Natural killer cell (primary cell): ENCODE data around the gene PSAP. TPM values are rescaled to one million over a fixed set of nuclear protein-coding genes. Genes with fewer than 3 reads are reported as not detected.

Experiments used
- ATAC-seq, 3 donors: fragments of 150-1000 bp in 2 of 3; fragments of 200-7000 bp in 1 of 3; cut with Tn5 transposase; 1 replicate in 1 of 3; 2 replicates in 2 of 3; pipeline ENCODE4 v1.10.0; 2021; ENCODE audit warnings: mild to moderate bottlenecking in 2 of 3, moderate library complexity in 2 of 3
- DNase-seq, 2 donors: peaks; one replicate each; pipeline versions ENCODE4 v3.0.0 to v3.0.0-alpha.2; 2013 to 2021; ENCODE audit warnings: mixed read lengths in 1 of 2
- H3K27ac ChIP-seq: one replicate; pipeline ENCODE4 v1.5.1; 2013; ENCODE audit warnings: mild to moderate bottlenecking, low read length
- H3K27me3 ChIP-seq: one replicate; pipeline ENCODE4 v1.6.1; 2013; ENCODE audit warnings: low read length; ENCODE audit not compliant: control insufficient read depth, insufficient read depth
- H3K36me3 ChIP-seq: one replicate; pipeline ENCODE4 v1.6.1; 2013; ENCODE audit warnings: low read length; ENCODE audit not compliant: control insufficient read depth, insufficient read depth
- H3K4me1 ChIP-seq: one replicate; pipeline ENCODE4 v1.6.1; 2013; ENCODE audit warnings: low read length; ENCODE audit not compliant: control insufficient read depth, insufficient read depth
- H3K4me3 ChIP-seq: one replicate; pipeline ENCODE4 v1.5.1; 2013; ENCODE audit warnings: low read length
- H3K9me3 ChIP-seq: one replicate; pipeline ENCODE4 v1.6.1; 2013; ENCODE audit warnings: low read length; ENCODE audit not compliant: control insufficient read depth, insufficient read depth
- H3K27ac Mint-ChIP-seq, 2 donors: one replicate each; pipeline ENCODE4 v1.8.0; 2022; ENCODE audit warnings: mild to moderate bottlenecking in 2 of 2, mixed read lengths in 2 of 2, moderate library complexity in 1 of 2
- H3K27me3 Mint-ChIP-seq, 2 donors: one replicate each; pipeline ENCODE4 v1.8.0; 2022; ENCODE audit warnings: low read depth in 2 of 2, mixed read lengths in 2 of 2
- H3K36me3 Mint-ChIP-seq: one replicate; pipeline ENCODE4 v1.8.0; 2022; ENCODE audit warnings: mixed read lengths
- H3K4me1 Mint-ChIP-seq, 2 donors: one replicate each; pipeline ENCODE4 v1.8.0; 2022; ENCODE audit warnings: mixed read lengths in 2 of 2
- H3K4me3 Mint-ChIP-seq: one replicate; pipeline ENCODE4 v1.8.0; 2022; ENCODE audit warnings: mild to moderate bottlenecking, moderate library complexity, mixed read lengths
- H3K9me3 Mint-ChIP-seq, 2 donors: one replicate each; pipeline ENCODE4 v1.8.0; 2022; ENCODE audit warnings: mixed read lengths in 2 of 2
- WGBS: methylation state at CpG from one replicate; pipeline ENCODE4 v1.1.7; 2013; ENCODE audit warnings: missing lambda C conversion rate; ENCODE audit not compliant: insufficient coverage; 5-methylcytosine and 5-hydroxymethylcytosine counted together
- intact Hi-C: fragments of 100-400 bp; cut with micrococcal nuclease; formaldehyde crosslinking; loops from one replicate; pipeline ENCODE4 v1.14.2; 2022
- total RNA-seq, 4 donors: library from RNA; stranded (reverse); fragments of 120-200 nt in 1 of 4; gene quantifications; one replicate each; pipeline versions ENCODE4 v1.2.3 to v1.2.4, GENCODE V29; 2013 to 2022
- TF ChIP-seq, protein P1 (sequence below): fragments of 200-600 bp; IDR thresholded peaks from one replicate; pipeline ENCODE4 v1.8.0; 2022; ENCODE audit warnings: antibody characterized with exemption

Gene PSAP
- total RNA-seq, 3 donors from 2014 or later (not counting 1 experiment from before 2014, with no cell fraction given): 324 to 488 (median 428) TPM

DNA sequence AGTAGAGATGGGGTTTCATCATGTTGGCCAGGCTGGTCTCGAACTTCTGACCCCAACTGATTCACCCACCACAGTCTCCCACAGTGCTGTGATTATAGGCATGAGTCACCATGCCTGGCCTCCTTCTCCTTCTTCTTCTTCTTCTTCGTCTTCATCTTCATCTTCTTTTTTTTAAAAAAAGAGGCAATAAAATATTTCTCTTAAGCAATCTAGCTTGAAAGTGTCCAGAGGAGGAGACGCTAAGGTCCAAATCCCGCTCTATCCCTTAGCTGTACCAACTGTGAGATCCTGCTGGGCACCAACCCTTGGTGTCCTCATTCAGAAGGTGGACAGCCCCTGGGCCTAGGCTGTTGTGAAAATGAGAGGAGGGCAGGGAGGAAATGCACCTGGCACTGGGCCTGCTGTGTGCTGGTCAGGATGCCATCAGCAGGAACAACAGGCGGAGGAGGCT lies 13.9 kb upstream of the PSAP start:
- no peaks in the 10 kb centered on the region for H3K9me3 Mint-ChIP-seq
- Histone ChIP-seq H3K36me3 (no peaks in the 10 kb centered on the region), H3K27me3 (no peaks in the 10 kb centered on the region), H3K4me3 (no peak overlapping the region), H3K27ac (no peak overlapping the region), H3K9me3 (no peaks in the 10 kb centered on the region), H3K4me1 (peaks cover 16% of the 10 kb centered on the region)
- H3K36me3 Mint-ChIP-seq: no peaks in the 10 kb centered on the region
- 73% methylated on average over 5 of the region's 5 CpGs for WGBS
- H3K27me3 Mint-ChIP-seq: no peaks in the 10 kb centered on the region
- no peak for ATAC-seq
- DNase-seq: no peak
- intact Hi-C loops: no loop called here
- no peak overlapping the region for H3K4me3 Mint-ChIP-seq
- TF ChIP-seq, protein P1, sequence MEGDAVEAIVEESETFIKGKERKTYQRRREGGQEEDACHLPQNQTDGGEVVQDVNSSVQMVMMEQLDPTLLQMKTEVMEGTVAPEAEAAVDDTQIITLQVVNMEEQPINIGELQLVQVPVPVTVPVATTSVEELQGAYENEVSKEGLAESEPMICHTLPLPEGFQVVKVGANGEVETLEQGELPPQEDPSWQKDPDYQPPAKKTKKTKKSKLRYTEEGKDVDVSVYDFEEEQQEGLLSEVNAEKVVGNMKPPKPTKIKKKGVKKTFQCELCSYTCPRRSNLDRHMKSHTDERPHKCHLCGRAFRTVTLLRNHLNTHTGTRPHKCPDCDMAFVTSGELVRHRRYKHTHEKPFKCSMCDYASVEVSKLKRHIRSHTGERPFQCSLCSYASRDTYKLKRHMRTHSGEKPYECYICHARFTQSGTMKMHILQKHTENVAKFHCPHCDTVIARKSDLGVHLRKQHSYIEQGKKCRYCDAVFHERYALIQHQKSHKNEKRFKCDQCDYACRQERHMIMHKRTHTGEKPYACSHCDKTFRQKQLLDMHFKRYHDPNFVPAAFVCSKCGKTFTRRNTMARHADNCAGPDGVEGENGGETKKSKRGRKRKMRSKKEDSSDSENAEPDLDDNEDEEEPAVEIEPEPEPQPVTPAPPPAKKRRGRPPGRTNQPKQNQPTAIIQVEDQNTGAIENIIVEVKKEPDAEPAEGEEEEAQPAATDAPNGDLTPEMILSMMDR: no peak
- H3K4me1 Mint-ChIP-seq: no peaks in the 10 kb centered on the region
- H3K27ac Mint-ChIP-seq: no peak overlapping the region

DNA sequence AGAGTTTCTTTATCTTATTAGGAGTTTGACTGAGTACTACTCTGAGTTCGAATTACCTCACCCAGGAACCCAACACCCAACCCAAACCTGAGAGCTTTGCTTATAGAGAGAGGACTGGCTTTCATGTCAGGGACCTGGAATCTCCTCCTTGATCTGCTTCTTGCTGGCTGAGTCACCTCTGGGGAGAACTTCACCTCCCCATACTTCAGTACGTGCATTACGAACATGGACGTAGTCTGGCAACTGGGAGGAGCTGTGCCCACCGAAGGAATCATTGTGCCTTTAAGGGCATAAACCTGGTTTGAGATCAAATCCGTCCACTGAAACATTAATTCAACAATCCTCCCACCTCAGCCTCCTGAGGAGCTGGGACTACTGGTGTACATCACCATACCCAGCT lies 12.2 kb upstream of the PSAP start:
- no peak overlapping the region for H3K4me3 Mint-ChIP-seq

DNA sequence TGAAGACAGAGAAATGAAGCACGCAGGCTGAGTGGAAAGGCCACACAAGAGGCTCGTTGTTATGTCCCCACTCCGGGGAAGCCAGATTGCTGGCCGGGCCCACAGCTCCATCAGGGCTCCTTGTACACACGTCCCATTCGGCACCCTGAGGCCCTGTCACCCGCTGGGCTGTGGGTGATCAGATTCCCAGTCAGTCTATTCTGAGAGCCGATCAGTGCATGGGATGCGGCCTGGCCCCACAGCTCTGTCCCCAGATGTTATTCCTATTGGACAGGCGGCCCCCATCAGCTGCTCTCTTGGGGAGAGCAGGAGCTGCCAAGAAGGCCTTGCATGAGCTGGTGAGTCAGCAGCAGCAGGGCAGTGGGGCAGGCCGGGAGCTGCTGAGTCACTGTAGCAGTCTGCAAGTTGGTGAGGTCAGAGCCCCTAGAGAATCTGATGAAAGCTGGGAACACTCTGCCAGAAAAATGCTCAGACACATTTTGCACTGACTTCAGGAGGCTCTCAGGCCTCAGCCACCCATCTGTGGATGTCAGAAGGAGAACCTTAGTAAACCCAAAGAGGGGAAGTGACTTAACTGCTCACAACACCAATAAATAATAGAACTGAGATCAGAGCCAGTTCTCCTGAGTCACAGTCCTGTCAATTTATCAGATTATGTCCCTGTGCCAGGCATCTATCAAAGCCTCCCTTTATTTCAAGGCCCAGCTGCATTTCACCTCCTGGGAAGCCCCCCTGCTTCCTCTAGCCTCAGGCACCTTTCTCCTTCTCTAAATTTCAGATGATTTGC lies 9.4 kb upstream of the PSAP start:
- Histone ChIP-seq H3K4me1 (peaks cover 15% of the 10 kb centered on the region), H3K36me3 (no peaks in the 10 kb centered on the region), H3K27me3 (no peaks in the 10 kb centered on the region), H3K27ac (no peak overlapping the region), H3K4me3 (no peak overlapping the region), H3K9me3 (no peaks in the 10 kb centered on the region)
- Mint-ChIP-seq H3K27me3 (peaks cover 0 to 6% of the 10 kb centered on the region in 2 donors), H3K36me3 (no peaks in the 10 kb centered on the region), H3K4me1 (no peaks in the 10 kb centered on the region), H3K9me3 (no peaks in the 10 kb centered on the region), H3K4me3 (no peak overlapping the region), H3K27ac (no peak overlapping the region)
- ATAC-seq (peak; percentile 45 to 75 (median 55)), DNase-seq (no peak)
- 72% methylated on average over 11 of the region's 11 CpGs for WGBS
- intact Hi-C loops: no loop called here
- TF ChIP-seq, protein P1: no peak

More for the DNA sequence above, 12.2 kb upstream of the PSAP start:
- intact Hi-C loops: no loop called here
- Mint-ChIP-seq H3K27ac (no peak overlapping the region), H3K9me3 (no peaks in the 10 kb centered on the region), H3K4me1 (no peaks in the 10 kb centered on the region), H3K27me3 (peaks cover 0 to 1% of the 10 kb centered on the region in 2 donors), H3K36me3 (no peaks in the 10 kb centered on the region)
- H3K4me1 ChIP-seq: peaks cover 17% of the 10 kb centered on the region
- DNase-seq: no peak
- H3K9me3 ChIP-seq: no peaks in the 10 kb centered on the region
- no peak overlapping the region for H3K4me3 ChIP-seq
- H3K36me3 ChIP-seq: no peaks in the 10 kb centered on the region
- no peak overlapping the region for H3K27ac ChIP-seq
- ATAC-seq: no peak
- 93% methylated on average over 5 of the region's 6 CpGs for WGBS
- no peaks in the 10 kb centered on the region for H3K27me3 ChIP-seq
- TF ChIP-seq, protein P1: no peak
